Measurements from ENCODE around the gene C1orf74.

C1orf74 gene

GRCh38 chr1:209743145-209743482 lies 41.2 kb downstream of the C1orf74 start:
- H3K27ac ChIP-seq (ENCODE audit: low read depth, low read length, poor library complexity, severe bottlenecking) = no peak overlapping the region
- H3K9me2 ChIP-seq (ENCODE audit: low read depth, low read length) = no peaks in the 10 kb centered on the region
- no peaks in the 10 kb centered on the region for H3F3A ChIP-seq (ENCODE audit: insufficient read depth, low read length)
- no peaks in the 10 kb centered on the region for H3K79me2 ChIP-seq (ENCODE audit: insufficient read depth, low read length)
- H3K9ac ChIP-seq (ENCODE audit: low read length) = no peak overlapping the region
- H3K4me2 ChIP-seq (ENCODE audit: low read length) = no peak overlapping the region
- H3K4me3 ChIP-seq (ENCODE audit: low read depth, low read length, poor library complexity, severe bottlenecking) = no peak overlapping the region
- H3K4me1 ChIP-seq (ENCODE audit: insufficient read depth, low read length, severe bottlenecking) = peaks cover 5% of the 10 kb centered on the region
- H3K36me3 ChIP-seq (ENCODE audit: insufficient read depth, low read length) = no peaks in the 10 kb centered on the region
- H2AFZ ChIP-seq (ENCODE audit: low read length) = no peak overlapping the region
- TF ChIP-seq CTCF (IDR thresholded peaks at IDR 0.05; ENCODE audit: low read length) (no peak), EZH2 (IDR thresholded peaks at IDR 0.05; ENCODE audit: borderline replicate concordance, low read length) (no peak)
- H3K9me3 ChIP-seq (ENCODE audit: low read length) = no peaks in the 10 kb centered on the region
- no peaks in the 10 kb centered on the region for H3K27me3 ChIP-seq (ENCODE audit: insufficient read depth, low read length)
- H4K20me1 ChIP-seq (ENCODE audit: insufficient read depth, low read length) = no peaks in the 10 kb centered on the region

- no peak overlapping the region for H3K4me3 ChIP-seq (ENCODE audit: low read depth, low read length, poor library complexity, severe bottlenecking)
- no peaks in the 10 kb centered on the region for H3K27me3 ChIP-seq (ENCODE audit: insufficient read depth, low read length)
- no peak overlapping the region for H3K4me2 ChIP-seq (ENCODE audit: low read length)
- H3K9ac ChIP-seq (ENCODE audit: low read length) = no peak overlapping the region
- no peak for TF ChIP-seq CTCF (IDR thresholded peaks at IDR 0.05; ENCODE audit: low read length)
- TF ChIP-seq EZH2 (IDR thresholded peaks at IDR 0.05; ENCODE audit: borderline replicate concordance, low read length) = no peak
- no peaks in the 10 kb centered on the region for H3K79me2 ChIP-seq (ENCODE audit: insufficient read depth, low read length)
- H3K9me3 ChIP-seq (ENCODE audit: low read length) = no peaks in the 10 kb centered on the region
- H3K36me3 ChIP-seq (ENCODE audit: insufficient read depth, low read length) = no peaks in the 10 kb centered on the region
- no peaks in the 10 kb centered on the region for H4K20me1 ChIP-seq (ENCODE audit: insufficient read depth, low read length)
- H3K4me1 ChIP-seq (ENCODE audit: insufficient read depth, low read length, severe bottlenecking) = no peaks in the 10 kb centered on the region
- H3F3A ChIP-seq (ENCODE audit: insufficient read depth, low read length) = no peaks in the 10 kb centered on the region
- no peaks in the 10 kb centered on the region for H3K9me2 ChIP-seq (ENCODE audit: low read depth, low read length)
- H2AFZ ChIP-seq (ENCODE audit: low read length) = no peak overlapping the region
- no peak overlapping the region for H3K27ac ChIP-seq (ENCODE audit: low read depth, low read length, poor library complexity, severe bottlenecking)
Measured at GRCh38 chr1:209742409-209743144, 41.8 kb downstream of the C1orf74 start.

GRCh38 chr1:209741889-209742288 lies 42.5 kb downstream of the C1orf74 start:
- Histone ChIP-seq H3K9me2 (ENCODE audit: low read depth, low read length) (no peaks in the 10 kb centered on the region), H3K79me2 (ENCODE audit: insufficient read depth, low read length) (no peaks in the 10 kb centered on the region), H3K36me3 (ENCODE audit: insufficient read depth, low read length) (no peaks in the 10 kb centered on the region), H3K27me3 (ENCODE audit: insufficient read depth, low read length) (no peaks in the 10 kb centered on the region), H3K4me3 (ENCODE audit: low read depth, low read length, poor library complexity, severe bottlenecking) (no peak overlapping the region), H3K4me1 (ENCODE audit: insufficient read depth, low read length, severe bottlenecking) (no peaks in the 10 kb centered on the region), H3F3A (ENCODE audit: insufficient read depth, low read length) (no peaks in the 10 kb centered on the region), H3K9ac (ENCODE audit: low read length) (no peak overlapping the region), H3K4me2 (ENCODE audit: low read length) (no peak overlapping the region), H3K27ac (ENCODE audit: low read depth, low read length, poor library complexity, severe bottlenecking) (no peak overlapping the region), H2AFZ (ENCODE audit: low read length) (no peak overlapping the region), H3K9me3 (ENCODE audit: low read length) (no peaks in the 10 kb centered on the region), H4K20me1 (ENCODE audit: insufficient read depth, low read length) (no peaks in the 10 kb centered on the region)
- TF ChIP-seq EZH2 (IDR thresholded peaks at IDR 0.05; ENCODE audit: borderline replicate concordance, low read length) (no peak), CTCF (IDR thresholded peaks at IDR 0.05; ENCODE audit: low read length) (no peak)

All from OCI-LY1 (cell line).